GM12878 (cell line): ENCODE measurements around the gene CERK. TPM values are rescaled to one million over a fixed set of nuclear protein-coding genes. Genes with fewer than 3 reads are reported as not detected.

Experiments used
- ATAC-seq: fragments of 200-7000 bp; cut with Tn5 transposase; 3 replicates; pipeline ENCODE4 v1.9.1; 2020; ENCODE audit warnings: mild to moderate bottlenecking, moderate library complexity
- BruUV-seq: library from RNA; stranded (reverse); fragments of 400-500 nt; replicated peaks from 2 replicates; lab custom pipeline; 2021; lab: Mats Ljungman, UMichigan
- CTCF ChIA-PET: fragments of 300-600 bp; sonication (Branson Sonifier 250); formaldehyde crosslinking; extraction: SDS; loops from one replicate; lab custom pipeline; 2021; ENCODE audit warnings: inconsistent platforms; lab: Yijun Ruan, JAX
- POLR2A ChIA-PET: fragments of 350-600 bp; formaldehyde crosslinking; extraction: SDS; loops from one replicate; lab custom pipeline; 2021; ENCODE audit warnings: inconsistent platforms; lab: Charles Lee
- RAD21 ChIA-PET: fragments of 300-600 bp; sonication (Branson Sonifier 250); formaldehyde crosslinking; loops from one replicate; lab custom pipeline; 2023; ENCODE audit warnings: antibody characterized with exemption; ENCODE audit not compliant: unreplicated experiment; lab: Charles Lee
- SMC1A ChIA-PET: fragments of 300-600 bp; sonication (Branson Sonifier 250); formaldehyde crosslinking; loops from one replicate; lab custom pipeline; 2023; ENCODE audit not compliant: unreplicated experiment, uncharacterized antibody; lab: Charles Lee
- DNase-seq: peaks from one replicate; pipeline ENCODE4 v3.0.0-alpha.2; 2011; ENCODE audit warnings: low read depth, low spot score
- FAIRE-seq: peaks from 3 replicates; lab custom pipeline; 2011; peaks lifted over from hg19 to GRCh38; lab: Jason Lieb, UNC
- H2AFZ ChIP-seq: 2 replicates; pipeline ENCODE4 v1.6.0; 2011; ENCODE audit warnings: low read depth, low read length, control low read depth; ENCODE audit not compliant: control insufficient read depth
- H3K27ac ChIP-seq: 2 replicates; pipeline ENCODE4 v1.5.1; 2011; ENCODE audit warnings: control low read depth; ENCODE audit not compliant: control insufficient read depth, insufficient read depth
- H3K27me3 ChIP-seq, 2 experiments: replicated peaks in 1 of 2; 2 replicates each; pipeline versions ENCODE4 v1.6.0 to v1.6.1; 2011; ENCODE audit warnings: low read length in 1 of 2; ENCODE audit not compliant: control insufficient read depth in 2 of 2, insufficient read depth in 2 of 2
- H3K36me3 ChIP-seq, 2 experiments: 2 replicates each; pipeline ENCODE4 v1.5.1; 2011; ENCODE audit warnings: low read length in 1 of 2; ENCODE audit not compliant: control insufficient read depth in 2 of 2, insufficient read depth in 2 of 2
- H3K4me1 ChIP-seq: 2 replicates; pipeline ENCODE4 v1.6.1; 2011; ENCODE audit warnings: mild to moderate bottlenecking, low read length, moderate library complexity, mixed read lengths; ENCODE audit not compliant: control insufficient read depth, insufficient read depth
- H3K4me2 ChIP-seq: 2 replicates; pipeline ENCODE4 v1.6.0; 2011; ENCODE audit warnings: control low read depth; ENCODE audit not compliant: control insufficient read depth, insufficient read depth
- H3K4me3 ChIP-seq: fragments of 200-600 bp; sonication (generic); 2 replicates; pipeline ENCODE4 v1.5.1; 2016
- H3K79me2 ChIP-seq: 2 replicates; pipeline ENCODE4 v1.6.0; 2011; ENCODE audit warnings: low read length; ENCODE audit not compliant: control insufficient read depth, insufficient read depth
- H3K9ac ChIP-seq: 2 replicates; pipeline ENCODE4 v1.8.0; 2011; ENCODE audit warnings: low read length, control low read depth, mixed read lengths; ENCODE audit not compliant: control insufficient read depth, insufficient read depth
- H3K9me3 ChIP-seq: replicated peaks from 3 replicates; pipeline ENCODE4 v1.5.1; 2011; ENCODE audit warnings: mild to moderate bottlenecking, low read length; ENCODE audit not compliant: control insufficient read depth, insufficient read depth
- H4K20me1 ChIP-seq: 2 replicates; pipeline ENCODE4 v1.6.0; 2011; ENCODE audit not compliant: control insufficient read depth, insufficient read depth
- BRCA1 ChIP-seq: IDR thresholded peaks from 2 replicates; pipeline ENCODE4 v1.6.1; 2011; ENCODE audit warnings: low read depth, low read length, improper control_type of control experiment
- CBFB ChIP-seq: IDR thresholded peaks from 2 replicates; pipeline ENCODE4 v1.6.1; 2016; ENCODE audit warnings: antibody characterized with exemption, low read depth
- CREB1 ChIP-seq: IDR thresholded peaks from 2 replicates; pipeline ENCODE4 v1.6.1; 2012; ENCODE audit warnings: low read depth, mild to moderate bottlenecking, inconsistent platforms
- CREM ChIP-seq: IDR thresholded peaks from 2 replicates; pipeline ENCODE4 v1.6.1; 2014; ENCODE audit warnings: antibody characterized with exemption, low read depth
- GABPA ChIP-seq: IDR thresholded peaks from 2 replicates; pipeline ENCODE4 v1.6.1; 2014; ENCODE audit warnings: antibody characterized with exemption, low read depth, mild to moderate bottlenecking, inconsistent platforms
- KAT2A ChIP-seq: conservative IDR thresholded peaks from 2 replicates; pipeline ENCODE4 v1.6.1; 2011; ENCODE audit warnings: low read depth, low read length; ENCODE audit not compliant: control insufficient read depth
- LARP7 ChIP-seq: fragments of 450-650 bp; IDR thresholded peaks from 2 replicates; pipeline ENCODE4 v1.6.1; 2017; ENCODE audit warnings: mild to moderate bottlenecking
- MTA3 ChIP-seq: IDR thresholded peaks from 2 replicates; pipeline ENCODE4 v1.6.1; 2012; ENCODE audit warnings: low read length, inconsistent platforms, borderline replicate concordance
- NR2C1 ChIP-seq: fragments of 450-650 bp; IDR thresholded peaks from 2 replicates; pipeline ENCODE4 v1.6.1; 2017; ENCODE audit warnings: antibody characterized with exemption, mild to moderate bottlenecking, moderate library complexity
- WGBS: methylation state at CpG from one replicate; pipeline ENCODE4 v1.1.6; 2016; ENCODE audit warnings: low lambda C conversion rate; ENCODE audit not compliant: insufficient replicate concordance, insufficient coverage; ENCODE audit errors: missing lambda C conversion rate; 5-methylcytosine and 5-hydroxymethylcytosine counted together
- in situ Hi-C: fragments of 300-500 bp; cut with MboI; formaldehyde crosslinking; loops from 9 replicates; pipeline ENCODE4 v1.14.3; 2018; ENCODE audit warnings: mixed read lengths
- intact Hi-C: fragments of 100-400 bp; cut with micrococcal nuclease; formaldehyde crosslinking; loops from one replicate; pipeline ENCODE4 v1.14.2; 2022; ENCODE audit not compliant: unreplicated experiment
- polyA plus RNA-seq, 11 experiments: library from polyadenylated mRNA; depleted of rRNA in 4 of 11; unstranded in 6 of 11; stranded (reverse) in 5 of 11; fragments of >200 nt; fragmentation: Nextera tagmentation in 4 of 11; fragmentation: Illumina TruSeq in 1 of 11; extraction: Ambion mirVana in 4 of 11; extraction: Trizol in 1 of 11; gene quantifications; 1 replicate in 1 of 11; 2 replicates in 10 of 11; pipeline versions ENCODE4 v1.2.1 to v1.2.3, GENCODE V29; 2011 to 2016; ENCODE audit warnings: inconsistent platforms in 2 of 11, missing spikeins in 2 of 11, low read depth in 1 of 11
- total RNA-seq, 4 experiments: library from RNA; depleted of rRNA in 3 of 4; stranded (reverse); fragments of >200 nt in 3 of 4; fragmentation: Illumina TruSeq in 1 of 4; extraction: Trizol in 1 of 4; gene quantifications; 2 replicates each; pipeline versions ENCODE4 v1.2.1 to v1.2.3, GENCODE V29; 2013 to 2021
- TF ChIP-seq, protein P1 (sequence below): fragments of 450-650 bp; IDR thresholded peaks from 2 replicates; pipeline ENCODE4 v1.6.1; 2017; ENCODE audit warnings: mild to moderate bottlenecking, moderate library complexity
- TF ChIP-seq, protein P2 (sequence below): fragments of 450-650 bp; IDR thresholded peaks from 2 replicates; pipeline ENCODE4 v1.6.1; 2017; ENCODE audit warnings: mild to moderate bottlenecking, low read depth, inconsistent platforms; ENCODE audit not compliant: poor library complexity, severe bottlenecking

Gene CERK
- total and polyA plus RNA-seq, 10 of the 15 experiments (the other 5 are each of a cell fraction or from before 2014, with no cell fraction given) = 4.0 to 41.1 (median 30.2) TPM

DNA sequence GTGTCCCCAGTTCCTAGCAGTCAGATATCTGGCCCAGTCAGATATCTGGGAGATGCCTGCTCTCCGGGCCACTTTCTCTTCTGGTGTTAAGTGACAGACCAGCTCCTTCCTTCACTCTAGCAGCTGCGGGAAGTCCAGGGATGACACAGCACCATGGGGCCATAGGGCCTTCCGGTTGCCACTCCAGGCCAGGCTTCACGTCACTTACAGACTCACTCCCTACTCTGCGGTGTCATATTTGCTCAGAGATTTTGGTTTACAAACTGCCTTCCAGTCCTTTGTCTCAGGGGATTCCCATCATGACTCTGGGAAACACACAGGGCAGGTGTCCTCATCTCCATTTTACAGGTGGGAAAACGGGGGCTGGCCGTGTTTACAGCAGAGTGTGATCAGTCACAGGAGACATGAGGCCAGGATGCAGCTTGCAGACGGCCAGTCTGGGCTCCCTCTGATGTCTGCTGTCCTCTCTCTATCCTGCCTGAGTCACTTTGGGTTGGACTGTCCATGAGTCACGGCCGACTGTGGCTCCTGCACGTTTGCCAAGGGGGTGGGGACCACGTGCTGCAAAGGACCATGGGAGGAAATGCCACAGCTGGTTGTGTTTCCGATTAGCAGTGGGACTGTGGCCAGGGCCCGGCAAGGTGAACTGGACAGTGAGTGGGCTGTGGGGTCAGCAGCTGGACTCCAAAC lies 16.2 kb upstream of the CERK start:
- H3K4me1 ChIP-seq = peaks cover 15% of the 10 kb centered on the region
- H2AFZ ChIP-seq = peak overlapping the region; percentile 62
- POLR2A ChIA-PET = no interaction called here
- WGBS = 37% methylated on average over 14 of the region's 14 CpGs
- CTCF ChIA-PET = interaction anchor here (11.8 kb wide), 1 partner anchor 50 kb away, joined by 297 read pairs; no protein-coding TSS in a partner anchor
- H3K9me3 ChIP-seq = peaks cover 3% of the 10 kb centered on the region; the same call in 1 of the 3 replicates
- peak; percentile 52; the same call in 1 of the 2 replicates for TF ChIP-seq GABPA
- peak; percentile 64 for TF ChIP-seq CREM
- peak; percentile 79 for TF ChIP-seq CREB1
- no peak for TF ChIP-seq LARP7
- H3K27me3 ChIP-seq = no peaks in the 10 kb centered on the region
- H3K36me3 ChIP-seq = no peaks in the 10 kb centered on the region
- no peaks in the 10 kb centered on the region for H4K20me1 ChIP-seq
- intact Hi-C loops (no loop called here), in situ Hi-C loops (loop anchor here (10.0 to 25.0 kb wide), 2 partner anchors 1333 to 1741 kb away; no protein-coding TSS in a partner anchor)
- H3K79me2 ChIP-seq = no peaks in the 10 kb centered on the region
- DNase-seq (no peak), FAIRE-seq (no peak), ATAC-seq (no peak)
- H3K27ac ChIP-seq = no peak overlapping the region
- RAD21 ChIA-PET = no interaction called here
- no TSS peak for BruUV-seq
- H3K9ac ChIP-seq = no peak overlapping the region
- H3K4me3 ChIP-seq = no peak overlapping the region
- SMC1A ChIA-PET = no interaction called here
- H3K4me2 ChIP-seq = no peak overlapping the region

DNA sequence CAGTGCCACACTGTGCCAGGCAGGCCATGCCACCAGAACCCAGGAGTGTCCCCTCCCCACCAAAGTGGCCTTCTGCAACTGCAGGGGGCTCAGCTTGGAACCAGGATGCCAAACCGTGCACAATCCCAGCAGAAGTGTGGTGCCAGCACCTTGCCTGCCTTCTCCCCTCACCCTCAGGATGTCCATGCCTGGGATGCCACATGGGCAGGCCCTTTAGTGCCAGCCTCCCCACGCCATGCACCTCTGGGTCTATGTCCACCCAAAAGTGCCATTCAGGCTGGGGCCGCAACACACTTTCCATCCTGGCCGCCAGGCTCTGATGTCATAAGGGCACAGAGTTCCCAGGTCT lies 15.7 kb upstream of the CERK start:
- no peak overlapping the region for H3K4me3 ChIP-seq
- no peak for ATAC-seq
- H3K4me1 ChIP-seq = peaks cover 13% of the 10 kb centered on the region
- no peak overlapping the region for H3K9ac ChIP-seq
- in situ Hi-C loops (loop anchor here (10.0 to 25.0 kb wide), 2 partner anchors 1334 to 1741 kb away; no protein-coding TSS in a partner anchor), intact Hi-C loops (no loop called here)
- H2AFZ ChIP-seq = 0 out of 2 replicates have a peak overlapping the region, but pooled peaks have one; percentile 15
- no peak overlapping the region for H3K27ac ChIP-seq
- H3K36me3 ChIP-seq = no peaks in the 10 kb centered on the region
- DNase-seq = no peak
- H3K79me2 ChIP-seq = no peaks in the 10 kb centered on the region
- H4K20me1 ChIP-seq = no peaks in the 10 kb centered on the region
- SMC1A ChIA-PET = no interaction called here
- peaks cover 3% of the 10 kb centered on the region; the same call in 1 of the 3 replicates for H3K9me3 ChIP-seq
- CTCF ChIA-PET = interaction anchor here (11.8 kb wide), 1 partner anchor 51 kb away, joined by 297 read pairs; no protein-coding TSS in a partner anchor
- POLR2A ChIA-PET = no interaction called here
- H3K4me2 ChIP-seq = no peak overlapping the region
- WGBS = 43% methylated on average over 4 of the region's 4 CpGs
- H3K27me3 ChIP-seq = no peaks in the 10 kb centered on the region
- no peak for FAIRE-seq
- RAD21 ChIA-PET = no interaction called here
- BruUV-seq = no TSS peak
- TF ChIP-seq MTA3 (no peak), CBFB (no peak), NR2C1 (no peak), BRCA1 (no peak), KAT2A (no peak)
- TF ChIP-seq, protein P1, sequence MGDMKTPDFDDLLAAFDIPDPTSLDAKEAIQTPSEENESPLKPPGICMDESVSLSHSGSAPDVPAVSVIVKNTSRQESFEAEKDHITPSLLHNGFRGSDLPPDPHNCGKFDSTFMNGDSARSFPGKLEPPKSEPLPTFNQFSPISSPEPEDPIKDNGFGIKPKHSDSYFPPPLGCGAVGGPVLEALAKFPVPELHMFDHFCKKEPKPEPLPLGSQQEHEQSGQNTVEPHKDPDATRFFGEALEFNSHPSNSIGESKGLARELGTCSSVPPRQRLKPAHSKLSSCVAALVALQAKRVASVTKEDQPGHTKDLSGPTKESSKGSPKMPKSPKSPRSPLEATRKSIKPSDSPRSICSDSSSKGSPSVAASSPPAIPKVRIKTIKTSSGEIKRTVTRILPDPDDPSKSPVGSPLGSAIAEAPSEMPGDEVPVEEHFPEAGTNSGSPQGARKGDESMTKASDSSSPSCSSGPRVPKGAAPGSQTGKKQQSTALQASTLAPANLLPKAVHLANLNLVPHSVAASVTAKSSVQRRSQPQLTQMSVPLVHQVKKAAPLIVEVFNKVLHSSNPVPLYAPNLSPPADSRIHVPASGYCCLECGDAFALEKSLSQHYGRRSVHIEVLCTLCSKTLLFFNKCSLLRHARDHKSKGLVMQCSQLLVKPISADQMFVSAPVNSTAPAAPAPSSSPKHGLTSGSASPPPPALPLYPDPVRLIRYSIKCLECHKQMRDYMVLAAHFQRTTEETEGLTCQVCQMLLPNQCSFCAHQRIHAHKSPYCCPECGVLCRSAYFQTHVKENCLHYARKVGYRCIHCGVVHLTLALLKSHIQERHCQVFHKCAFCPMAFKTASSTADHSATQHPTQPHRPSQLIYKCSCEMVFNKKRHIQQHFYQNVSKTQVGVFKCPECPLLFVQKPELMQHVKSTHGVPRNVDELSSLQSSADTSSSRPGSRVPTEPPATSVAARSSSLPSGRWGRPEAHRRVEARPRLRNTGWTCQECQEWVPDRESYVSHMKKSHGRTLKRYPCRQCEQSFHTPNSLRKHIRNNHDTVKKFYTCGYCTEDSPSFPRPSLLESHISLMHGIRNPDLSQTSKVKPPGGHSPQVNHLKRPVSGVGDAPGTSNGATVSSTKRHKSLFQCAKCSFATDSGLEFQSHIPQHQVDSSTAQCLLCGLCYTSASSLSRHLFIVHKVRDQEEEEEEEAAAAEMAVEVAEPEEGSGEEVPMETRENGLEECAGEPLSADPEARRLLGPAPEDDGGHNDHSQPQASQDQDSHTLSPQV = no peak
- TF ChIP-seq, protein P2, sequence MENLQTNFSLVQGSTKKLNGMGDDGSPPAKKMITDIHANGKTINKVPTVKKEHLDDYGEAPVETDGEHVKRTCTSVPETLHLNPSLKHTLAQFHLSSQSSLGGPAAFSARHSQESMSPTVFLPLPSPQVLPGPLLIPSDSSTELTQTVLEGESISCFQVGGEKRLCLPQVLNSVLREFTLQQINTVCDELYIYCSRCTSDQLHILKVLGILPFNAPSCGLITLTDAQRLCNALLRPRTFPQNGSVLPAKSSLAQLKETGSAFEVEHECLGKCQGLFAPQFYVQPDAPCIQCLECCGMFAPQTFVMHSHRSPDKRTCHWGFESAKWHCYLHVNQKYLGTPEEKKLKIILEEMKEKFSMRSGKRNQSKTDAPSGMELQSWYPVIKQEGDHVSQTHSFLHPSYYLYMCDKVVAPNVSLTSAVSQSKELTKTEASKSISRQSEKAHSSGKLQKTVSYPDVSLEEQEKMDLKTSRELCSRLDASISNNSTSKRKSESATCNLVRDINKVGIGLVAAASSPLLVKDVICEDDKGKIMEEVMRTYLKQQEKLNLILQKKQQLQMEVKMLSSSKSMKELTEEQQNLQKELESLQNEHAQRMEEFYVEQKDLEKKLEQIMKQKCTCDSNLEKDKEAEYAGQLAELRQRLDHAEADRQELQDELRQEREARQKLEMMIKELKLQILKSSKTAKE = no peak
